NCI-H146 treated with DMSO at 0.1 percent for 48 hours (cell line): ENCODE data around the gene SPIN1.

Experiments used
- DNase-seq: peaks from one replicate; lab custom pipeline; 2025; ENCODE audit not compliant: unreplicated experiment; lab: John Stamatoyannopoulos, UW

SPIN1 gene

GRCh38 chr9:88433583-88434255 lies 45.5 kb downstream of the SPIN1 start:
- no peak for DNase-seq

- DNase-seq, result no peak
These were observed 47.1 kb downstream of the SPIN1 start for GRCh38 chr9:88435336-88435735.

- DNase-seq, result no peak
These were observed 48.1 kb downstream of the SPIN1 start for GRCh38 chr9:88436379-88436778.

GRCh38 chr9:88437210-88438146 lies 49.2 kb downstream of the SPIN1 start:
- no peak for DNase-seq

- no peak for DNase-seq
These were observed 50.6 kb downstream of the SPIN1 start for GRCh38 chr9:88438811-88439210.

- DNase-seq, result no peak
These were observed 53.2 kb downstream of the SPIN1 start for GRCh38 chr9:88441301-88442007.

GRCh38 chr9:88443480-88444113 lies 55.4 kb downstream of the SPIN1 start:
- DNase-seq, result no peak

GRCh38 chr9:88446728-88447127 lies 58.5 kb downstream of the SPIN1 start:
- DNase-seq, result no peak

- DNase-seq, result no peak
These were observed 59.2 kb downstream of the SPIN1 start for GRCh38 chr9:88447431-88447830.

GRCh38 chr9:88451160-88451559 lies 62.9 kb downstream of the SPIN1 start:
- DNase-seq, result no peak

GRCh38 chr9:88458716-88459465 lies 70.6 kb downstream of the SPIN1 start:
- no peak for DNase-seq

- no peak for DNase-seq
These were observed 72.5 kb downstream of the SPIN1 start for GRCh38 chr9:88460587-88461332.

- no peak for DNase-seq
These were observed 73.9 kb downstream of the SPIN1 start for GRCh38 chr9:88462191-88462590.

GRCh38 chr9:88464851-88465250 lies 76.6 kb downstream of the SPIN1 start:
- DNase-seq, result no peak

- DNase-seq, result no peak
These were observed 80.0 kb downstream of the SPIN1 start for GRCh38 chr9:88468226-88468625.

GRCh38 chr9:88476491-88477271 lies 88.4 kb downstream of the SPIN1 start:
- no peak for DNase-seq

- DNase-seq, result no peak
These were observed 89.1 kb downstream of the SPIN1 start for GRCh38 chr9:88477300-88477751.

- DNase-seq, result no peak
These were observed 90.0 kb downstream of the SPIN1 start for GRCh38 chr9:88478246-88478645.

GRCh38 chr9:88481933-88482332 lies 93.7 kb downstream of the SPIN1 start:
- DNase-seq, result no peak
